SK-N-SH treated with all-trans-retinoic acid at 6 μM for 48 hours (cell line): ENCODE results near the gene PRR23E.

ENCODE experiments used
- ATAC-seq: fragments of 200-7000 bp; cut with Tn5 transposase; 3 replicates; pipeline ENCODE4 v1.9.1; 2020; ENCODE audit warnings: mild to moderate bottlenecking, moderate library complexity
- ARNTL ChIP-seq: fragments of 450-650 bp; formaldehyde crosslinking; IDR thresholded peaks from 2 replicates; pipeline ENCODE4 v1.5.0; 2020; ENCODE audit warnings: low read depth, mild to moderate bottlenecking, moderate library complexity, borderline replicate concordance
- BACH2 ChIP-seq: fragments of 250-450 bp; sonication (Bioruptor Pico); IDR thresholded peaks from 2 replicates; pipeline ENCODE4 v1.9.0; 2021; ENCODE audit warnings: mild to moderate bottlenecking, borderline replicate concordance
- ESRRG ChIP-seq: fragments of 250-450 bp; sonication (Bioruptor Pico); IDR thresholded peaks from 2 replicates; pipeline ENCODE4 v1.6.1; 2021; ENCODE audit warnings: mild to moderate bottlenecking
- GLIS3 ChIP-seq: fragments of 250-450 bp; sonication (Bioruptor Pico); IDR thresholded peaks from 2 replicates; pipeline ENCODE4 v1.5.0; 2020; ENCODE audit warnings: mild to moderate bottlenecking, moderate library complexity
- ISL1 ChIP-seq: fragments of 250-450 bp; sonication (Bioruptor Pico); IDR thresholded peaks from 2 replicates; pipeline ENCODE4 v2.1.2; 2022; ENCODE audit warnings: mild to moderate bottlenecking, moderate library complexity
- OSR1 ChIP-seq: fragments of 250-450 bp; sonication (Bioruptor Pico); IDR thresholded peaks from 2 replicates; pipeline ENCODE4 v1.8.0; 2022; ENCODE audit warnings: moderate library complexity, mild to moderate bottlenecking, inconsistent platforms
- PPARA ChIP-seq: fragments of 250-450 bp; sonication (Bioruptor Pico); IDR thresholded peaks from 2 replicates; pipeline ENCODE4 v1.5.0; 2020; ENCODE audit warnings: mild to moderate bottlenecking, borderline replicate concordance
- SNAI2 ChIP-seq: fragments of 250-450 bp; sonication (Bioruptor Pico); IDR thresholded peaks from 2 replicates; pipeline ENCODE4 v1.5.0; 2020; ENCODE audit warnings: mild to moderate bottlenecking, moderate library complexity
- TCF4 ChIP-seq: fragments of 250-450 bp; sonication (Bioruptor Pico); IDR thresholded peaks from 2 replicates; pipeline ENCODE4 v1.8.0; 2021; ENCODE audit warnings: mild to moderate bottlenecking, moderate library complexity, borderline replicate concordance
- ZC3H10 ChIP-seq: fragments of 250-450 bp; sonication (Bioruptor Pico); IDR thresholded peaks from 2 replicates; pipeline ENCODE4 v1.5.1; 2021; ENCODE audit warnings: mild to moderate bottlenecking, moderate library complexity
- ZFP3 ChIP-seq: fragments of 250-450 bp; sonication (Bioruptor Pico); IDR thresholded peaks from 2 replicates; pipeline ENCODE4 v1.5.0; 2020; ENCODE audit warnings: mild to moderate bottlenecking, moderate library complexity
- ZFP30 ChIP-seq: fragments of 450-650 bp; formaldehyde crosslinking; IDR thresholded peaks from 2 replicates; pipeline ENCODE4 v1.5.0; 2022; ENCODE audit warnings: mild to moderate bottlenecking, moderate library complexity
- ZNF70 ChIP-seq: fragments of 450-650 bp; formaldehyde crosslinking; IDR thresholded peaks from 2 replicates; pipeline ENCODE4 v1.5.0; 2020; ENCODE audit warnings: mild to moderate bottlenecking, moderate library complexity
- ZNF8 ChIP-seq: fragments of 450-650 bp; formaldehyde crosslinking; IDR thresholded peaks from 2 replicates; pipeline ENCODE4 v1.5.0; 2020; ENCODE audit warnings: mild to moderate bottlenecking, moderate library complexity
- TF ChIP-seq, protein P1 (sequence below): fragments of 250-450 bp; sonication (Bioruptor Pico); IDR thresholded peaks from 2 replicates; pipeline ENCODE4 v1.5.1; 2021; ENCODE audit warnings: mild to moderate bottlenecking, moderate library complexity
- TF ChIP-seq, protein P2 (sequence below): fragments of 250-450 bp; sonication (Bioruptor Pico); IDR thresholded peaks from 2 replicates; pipeline ENCODE4 v1.8.0; 2021; ENCODE audit warnings: low read depth, mild to moderate bottlenecking, moderate library complexity, borderline replicate concordance
- TF ChIP-seq, protein P3 (sequence below): fragments of 250-450 bp; sonication (Bioruptor Pico); IDR thresholded peaks from 2 replicates; pipeline ENCODE4 v1.5.0; 2020; ENCODE audit warnings: mild to moderate bottlenecking, moderate library complexity
- TF ChIP-seq, protein P4 (sequence below): fragments of 250-450 bp; sonication (Bioruptor Pico); IDR thresholded peaks from 2 replicates; pipeline ENCODE4 v1.8.0; 2020; ENCODE audit warnings: mild to moderate bottlenecking, moderate library complexity, borderline replicate concordance
- TF ChIP-seq, protein P5 (sequence below): fragments of 250-450 bp; sonication (Bioruptor Pico); IDR thresholded peaks from 2 replicates; pipeline ENCODE4 v1.5.1; 2020; ENCODE audit warnings: low read depth, mild to moderate bottlenecking, moderate library complexity

The PRR23E gene

DNA sequence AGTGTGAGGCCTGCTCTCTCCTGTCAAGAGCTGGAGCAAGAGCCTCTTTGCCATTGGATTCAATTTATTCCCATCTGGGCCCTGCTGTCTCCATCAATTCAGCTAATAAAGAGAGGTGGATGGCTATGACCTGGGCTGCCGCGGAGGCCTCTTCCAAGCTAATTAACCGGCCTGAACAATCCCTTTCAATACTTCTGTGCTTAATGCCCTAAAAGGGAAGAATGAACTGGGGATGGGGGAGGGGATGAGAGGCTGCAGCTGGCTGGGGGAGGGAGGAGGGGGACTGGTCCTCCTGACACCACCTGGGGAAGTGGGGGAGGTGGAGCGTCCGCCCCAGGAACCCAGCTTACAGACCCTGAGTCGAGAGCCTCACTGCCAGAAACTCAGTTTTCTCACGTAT is 33.4 kb upstream of the PRR23E start (continued):
- TF ChIP-seq, protein P1, sequence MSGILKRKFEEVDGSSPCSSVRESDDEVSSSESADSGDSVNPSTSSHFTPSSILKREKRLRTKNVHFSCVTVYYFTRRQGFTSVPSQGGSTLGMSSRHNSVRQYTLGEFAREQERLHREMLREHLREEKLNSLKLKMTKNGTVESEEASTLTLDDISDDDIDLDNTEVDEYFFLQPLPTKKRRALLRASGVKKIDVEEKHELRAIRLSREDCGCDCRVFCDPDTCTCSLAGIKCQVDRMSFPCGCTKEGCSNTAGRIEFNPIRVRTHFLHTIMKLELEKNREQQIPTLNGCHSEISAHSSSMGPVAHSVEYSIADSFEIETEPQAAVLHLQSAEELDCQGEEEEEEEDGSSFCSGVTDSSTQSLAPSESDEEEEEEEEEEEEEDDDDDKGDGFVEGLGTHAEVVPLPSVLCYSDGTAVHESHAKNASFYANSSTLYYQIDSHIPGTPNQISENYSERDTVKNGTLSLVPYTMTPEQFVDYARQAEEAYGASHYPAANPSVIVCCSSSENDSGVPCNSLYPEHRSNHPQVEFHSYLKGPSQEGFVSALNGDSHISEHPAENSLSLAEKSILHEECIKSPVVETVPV (CRISPR knock-in tag) = no peak
- TF ChIP-seq, protein P2, sequence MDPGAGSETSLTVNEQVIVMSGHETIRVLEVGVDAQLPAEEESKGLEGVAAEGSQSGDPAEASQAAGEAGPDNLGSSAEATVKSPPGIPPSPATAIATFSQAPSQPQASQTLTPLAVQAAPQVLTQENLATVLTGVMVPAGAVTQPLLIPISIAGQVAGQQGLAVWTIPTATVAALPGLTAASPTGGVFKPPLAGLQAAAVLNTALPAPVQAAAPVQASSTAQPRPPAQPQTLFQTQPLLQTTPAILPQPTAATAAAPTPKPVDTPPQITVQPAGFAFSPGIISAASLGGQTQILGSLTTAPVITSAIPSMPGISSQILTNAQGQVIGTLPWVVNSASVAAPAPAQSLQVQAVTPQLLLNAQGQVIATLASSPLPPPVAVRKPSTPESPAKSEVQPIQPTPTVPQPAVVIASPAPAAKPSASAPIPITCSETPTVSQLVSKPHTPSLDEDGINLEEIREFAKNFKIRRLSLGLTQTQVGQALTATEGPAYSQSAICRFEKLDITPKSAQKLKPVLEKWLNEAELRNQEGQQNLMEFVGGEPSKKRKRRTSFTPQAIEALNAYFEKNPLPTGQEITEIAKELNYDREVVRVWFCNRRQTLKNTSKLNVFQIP (CRISPR knock-in tag) = no peak
- TF ChIP-seq SNAI2 (CRISPR knock-in tag) (no peak), ZFP3 (CRISPR knock-in tag) (no peak), ARNTL (CRISPR knock-in tag) (no peak), PPARA (CRISPR knock-in tag) (no peak)

DNA sequence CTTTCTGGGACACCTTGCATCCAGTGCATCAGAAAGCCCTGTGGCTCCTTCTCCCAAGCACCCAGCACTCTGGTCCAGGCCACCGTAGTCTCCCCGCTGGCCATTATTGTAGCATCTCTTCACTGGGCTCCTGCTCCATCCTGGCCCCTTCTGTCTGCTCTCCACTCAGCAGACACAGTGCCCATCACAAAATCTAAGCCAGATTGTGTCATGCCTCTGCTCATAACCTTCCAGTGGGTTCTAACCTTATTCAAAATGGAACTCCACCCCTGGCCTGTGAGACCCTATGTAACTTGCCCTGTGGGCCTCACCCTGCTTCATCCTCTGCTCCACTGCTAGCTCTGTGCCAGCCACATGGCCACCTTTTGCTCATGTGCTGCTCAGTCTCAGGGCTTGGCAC is 31.7 kb upstream of the PRR23E start:
- no peak for ATAC-seq
- TF ChIP-seq ZNF8 (CRISPR knock-in tag) (no peak), TCF4 (CRISPR knock-in tag) (no peak), ZC3H10 (CRISPR knock-in tag) (no peak), GLIS3 (CRISPR knock-in tag) (no peak), ESRRG (CRISPR knock-in tag) (no peak), ZFP30 (CRISPR knock-in tag) (no peak), ZNF70 (no peak)

DNA sequence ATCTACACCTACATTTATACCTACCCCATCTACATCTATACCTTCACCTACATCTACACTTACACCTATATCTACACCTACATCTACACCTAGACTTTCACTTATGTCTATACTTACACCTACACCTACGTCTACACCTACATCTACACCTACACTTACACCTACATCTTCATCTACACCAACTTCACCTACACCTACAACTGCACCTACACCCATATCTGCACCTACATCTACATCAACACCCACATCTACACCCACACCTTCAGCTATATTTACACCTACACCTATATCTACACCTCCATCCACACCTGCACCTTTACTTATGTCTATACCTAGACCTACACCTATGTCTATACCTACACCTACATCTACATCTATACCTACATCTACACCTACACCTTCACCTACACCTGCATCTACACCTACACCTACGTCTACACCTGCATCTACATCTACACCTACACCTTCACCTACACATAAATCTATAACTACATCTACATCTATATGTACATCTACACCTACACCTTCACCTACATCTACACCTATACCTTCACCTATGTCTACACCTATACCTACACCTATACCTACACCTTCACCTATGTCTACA is 30.9 kb upstream of the PRR23E start:
- ATAC-seq = no peak
- TF ChIP-seq, protein P1 (CRISPR knock-in tag) = no peak
- TF ChIP-seq OSR1 (CRISPR knock-in tag) = no peak
- TF ChIP-seq, protein P3, sequence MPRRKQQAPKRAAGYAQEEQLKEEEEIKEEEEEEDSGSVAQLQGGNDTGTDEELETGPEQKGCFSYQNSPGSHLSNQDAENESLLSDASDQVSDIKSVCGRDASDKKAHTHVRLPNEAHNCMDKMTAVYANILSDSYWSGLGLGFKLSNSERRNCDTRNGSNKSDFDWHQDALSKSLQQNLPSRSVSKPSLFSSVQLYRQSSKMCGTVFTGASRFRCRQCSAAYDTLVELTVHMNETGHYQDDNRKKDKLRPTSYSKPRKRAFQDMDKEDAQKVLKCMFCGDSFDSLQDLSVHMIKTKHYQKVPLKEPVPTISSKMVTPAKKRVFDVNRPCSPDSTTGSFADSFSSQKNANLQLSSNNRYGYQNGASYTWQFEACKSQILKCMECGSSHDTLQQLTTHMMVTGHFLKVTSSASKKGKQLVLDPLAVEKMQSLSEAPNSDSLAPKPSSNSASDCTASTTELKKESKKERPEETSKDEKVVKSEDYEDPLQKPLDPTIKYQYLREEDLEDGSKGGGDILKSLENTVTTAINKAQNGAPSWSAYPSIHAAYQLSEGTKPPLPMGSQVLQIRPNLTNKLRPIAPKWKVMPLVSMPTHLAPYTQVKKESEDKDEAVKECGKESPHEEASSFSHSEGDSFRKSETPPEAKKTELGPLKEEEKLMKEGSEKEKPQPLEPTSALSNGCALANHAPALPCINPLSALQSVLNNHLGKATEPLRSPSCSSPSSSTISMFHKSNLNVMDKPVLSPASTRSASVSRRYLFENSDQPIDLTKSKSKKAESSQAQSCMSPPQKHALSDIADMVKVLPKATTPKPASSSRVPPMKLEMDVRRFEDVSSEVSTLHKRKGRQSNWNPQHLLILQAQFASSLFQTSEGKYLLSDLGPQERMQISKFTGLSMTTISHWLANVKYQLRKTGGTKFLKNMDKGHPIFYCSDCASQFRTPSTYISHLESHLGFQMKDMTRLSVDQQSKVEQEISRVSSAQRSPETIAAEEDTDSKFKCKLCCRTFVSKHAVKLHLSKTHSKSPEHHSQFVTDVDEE (CRISPR knock-in tag) = no peak
- TF ChIP-seq SNAI2 (CRISPR knock-in tag) = no peak
- TF ChIP-seq PPARA (CRISPR knock-in tag) = no peak
- TF ChIP-seq, protein P4, sequence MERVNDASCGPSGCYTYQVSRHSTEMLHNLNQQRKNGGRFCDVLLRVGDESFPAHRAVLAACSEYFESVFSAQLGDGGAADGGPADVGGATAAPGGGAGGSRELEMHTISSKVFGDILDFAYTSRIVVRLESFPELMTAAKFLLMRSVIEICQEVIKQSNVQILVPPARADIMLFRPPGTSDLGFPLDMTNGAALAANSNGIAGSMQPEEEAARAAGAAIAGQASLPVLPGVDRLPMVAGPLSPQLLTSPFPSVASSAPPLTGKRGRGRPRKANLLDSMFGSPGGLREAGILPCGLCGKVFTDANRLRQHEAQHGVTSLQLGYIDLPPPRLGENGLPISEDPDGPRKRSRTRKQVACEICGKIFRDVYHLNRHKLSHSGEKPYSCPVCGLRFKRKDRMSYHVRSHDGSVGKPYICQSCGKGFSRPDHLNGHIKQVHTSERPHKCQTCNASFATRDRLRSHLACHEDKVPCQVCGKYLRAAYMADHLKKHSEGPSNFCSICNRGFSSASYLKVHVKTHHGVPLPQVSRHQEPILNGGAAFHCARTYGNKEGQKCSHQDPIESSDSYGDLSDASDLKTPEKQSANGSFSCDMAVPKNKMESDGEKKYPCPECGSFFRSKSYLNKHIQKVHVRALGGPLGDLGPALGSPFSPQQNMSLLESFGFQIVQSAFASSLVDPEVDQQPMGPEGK (CRISPR knock-in tag) = no peak

DNA sequence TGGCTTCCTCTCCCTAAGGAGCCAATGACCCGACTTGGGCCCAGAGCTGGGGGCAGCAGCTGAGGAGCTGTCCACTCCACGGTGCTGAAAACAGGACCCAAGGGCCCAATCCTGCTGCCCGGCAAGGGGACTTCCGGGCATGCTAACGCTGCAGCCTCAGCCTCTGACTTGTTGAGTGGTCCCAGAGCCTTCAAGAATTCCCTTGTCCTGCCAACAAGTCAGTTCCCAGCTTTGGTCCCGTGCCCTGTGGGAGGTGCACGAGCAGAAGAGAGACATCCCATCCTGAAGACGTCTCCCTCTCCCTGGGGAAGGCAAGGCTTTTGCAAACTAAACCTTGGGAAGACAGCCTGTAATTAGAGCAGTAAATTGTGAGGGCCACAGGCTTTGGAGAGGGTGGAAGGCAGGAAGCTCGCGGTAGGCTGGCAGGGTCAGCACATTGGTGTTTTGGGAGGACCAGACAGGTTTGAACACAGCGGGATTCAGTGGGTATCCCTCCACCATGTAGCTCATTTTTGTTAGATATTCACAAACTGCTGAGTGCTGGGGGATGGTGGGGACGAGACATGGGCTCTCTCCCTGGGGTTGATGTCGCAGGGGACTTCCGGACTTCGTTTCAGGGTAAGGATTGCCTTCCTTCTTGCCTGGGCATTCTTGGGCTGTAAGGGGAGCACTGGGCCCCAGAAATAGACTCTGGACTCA is 29.8 kb upstream of the PRR23E start:
- no peak for ATAC-seq
- TF ChIP-seq ISL1 (CRISPR knock-in tag) = no peak
- TF ChIP-seq GLIS3 (CRISPR knock-in tag) = no peak
- TF ChIP-seq, protein P5, sequence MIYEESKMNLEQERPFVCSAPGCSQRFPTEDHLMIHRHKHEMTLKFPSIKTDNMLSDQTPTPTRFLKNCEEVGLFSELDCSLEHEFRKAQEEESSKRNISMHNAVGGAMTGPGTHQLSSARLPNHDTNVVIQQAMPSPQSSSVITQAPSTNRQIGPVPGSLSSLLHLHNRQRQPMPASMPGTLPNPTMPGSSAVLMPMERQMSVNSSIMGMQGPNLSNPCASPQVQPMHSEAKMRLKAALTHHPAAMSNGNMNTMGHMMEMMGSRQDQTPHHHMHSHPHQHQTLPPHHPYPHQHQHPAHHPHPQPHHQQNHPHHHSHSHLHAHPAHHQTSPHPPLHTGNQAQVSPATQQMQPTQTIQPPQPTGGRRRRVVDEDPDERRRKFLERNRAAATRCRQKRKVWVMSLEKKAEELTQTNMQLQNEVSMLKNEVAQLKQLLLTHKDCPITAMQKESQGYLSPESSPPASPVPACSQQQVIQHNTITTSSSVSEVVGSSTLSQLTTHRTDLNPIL = no peak
- TF ChIP-seq SNAI2 (CRISPR knock-in tag) = no peak
- TF ChIP-seq BACH2 (CRISPR knock-in tag) = no peak
- TF ChIP-seq, all 23 proteins: peak for 0
